GM03348 (cell line): ENCODE measurements around the gene CACNG6.
"Not testable (repeated sequence)": the region's sequence is repeated elsewhere in the genome, so short reads cannot be mapped to it uniquely, and the experiment has no call there.

Source experiments
- DNase-seq: peaks from one replicate; pipeline ENCODE4 v3.0.0; 2012; ENCODE audit warnings: low spot score

CACNG6 gene

DNA sequence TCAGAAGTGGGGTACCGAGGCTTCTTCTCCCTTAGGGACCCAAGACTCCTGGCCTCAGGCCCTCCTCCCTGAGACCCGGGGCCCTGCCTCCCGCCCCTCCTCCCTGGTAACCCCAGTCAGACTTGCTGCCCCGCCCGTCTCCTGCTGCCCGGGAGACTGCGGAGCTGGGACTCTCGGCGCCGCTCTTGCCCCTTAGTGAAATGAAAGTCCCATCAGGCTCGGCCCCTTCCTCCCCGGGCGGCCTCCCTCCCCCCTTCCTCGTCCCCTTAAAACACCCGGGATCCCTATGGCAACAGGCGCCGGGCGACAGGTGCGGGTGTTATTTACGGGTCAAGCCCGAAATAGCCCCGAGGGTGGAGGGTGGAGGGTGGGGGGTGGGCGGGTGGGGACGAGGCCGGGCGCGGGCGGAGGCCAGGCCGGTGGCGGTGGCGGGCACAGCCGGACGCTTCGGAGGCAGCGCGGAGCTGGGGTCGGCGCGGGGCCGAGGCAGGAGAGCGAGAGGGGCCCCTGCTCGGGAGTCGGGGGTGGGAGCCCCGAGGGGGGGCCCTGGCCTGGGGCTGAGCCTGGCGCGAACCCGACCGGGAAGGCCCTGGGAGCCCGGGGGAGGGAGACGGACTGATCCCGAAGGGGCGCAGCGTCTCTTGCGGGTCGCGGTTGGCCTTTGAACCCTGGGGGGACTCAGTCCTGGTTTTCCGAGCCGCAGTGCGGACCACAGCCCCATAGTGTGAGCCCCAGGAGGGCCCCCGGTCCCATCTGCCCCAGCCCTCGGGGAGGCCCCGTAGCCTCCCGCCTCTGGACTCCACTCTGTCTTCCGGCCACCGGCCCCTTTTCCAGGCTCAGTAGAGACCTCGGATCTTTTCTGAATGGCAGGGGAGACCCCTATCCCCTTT lies at the start of gene CACNG6:
Gene CACNG6 (plus strand): TSS at position 414 of the 890 bp plus-strand sequence. CDS start 1,241 bp downstream, outside the sequence.
- peak; percentile 48 for DNase-seq

GRCh38 chr19:53942001-53942786 lies 49.2 kb upstream of the CACNG6 start:
- no peak for DNase-seq

GRCh38 chr19:53944416-53944815 lies 47.0 kb upstream of the CACNG6 start:
- no peak for DNase-seq

DNA sequence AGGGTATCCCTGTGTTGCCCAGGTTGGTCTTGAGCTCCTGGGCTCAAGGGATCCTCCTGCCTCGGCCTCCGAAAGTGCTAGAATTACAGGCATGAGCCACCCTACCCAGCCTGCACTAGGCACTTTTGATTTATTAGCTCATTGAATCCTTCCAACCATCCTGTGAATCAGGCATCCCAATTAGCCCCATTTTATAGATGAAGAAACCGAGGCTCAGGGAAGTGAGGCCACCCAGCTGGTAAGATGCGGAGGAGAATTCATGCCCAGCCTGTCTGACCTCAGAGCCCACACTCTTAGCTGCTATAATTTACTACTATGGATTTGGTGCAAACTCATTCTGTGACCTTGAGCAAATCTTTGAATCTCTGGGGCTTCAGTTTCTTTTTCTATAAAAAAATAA lies 46.5 kb upstream of the CACNG6 start:
- DNase-seq = no peak

DNA sequence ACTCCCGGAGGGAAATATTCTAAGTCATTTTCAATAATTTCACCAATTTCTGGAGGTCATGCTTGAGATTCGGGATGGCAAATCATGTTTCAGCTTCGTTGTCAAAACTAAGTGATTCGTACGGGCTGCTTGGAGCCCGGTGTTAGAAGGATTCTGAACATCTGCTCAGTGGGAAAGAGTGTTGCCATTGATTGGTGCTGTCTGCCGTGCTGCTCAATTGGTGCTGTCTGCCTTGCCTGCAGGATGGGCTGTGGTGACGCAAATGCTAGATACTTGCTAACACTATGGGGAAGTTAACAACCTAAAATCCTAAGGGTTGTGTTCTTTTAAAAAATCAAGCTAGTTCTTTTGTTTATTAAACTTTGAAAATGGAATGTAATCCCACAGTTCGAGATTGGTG lies 46.0 kb upstream of the CACNG6 start:
- DNase-seq = no peak

GRCh38 chr19:53945998-53946397 lies 45.4 kb upstream of the CACNG6 start:
- no peak for DNase-seq

- DNase-seq = no peak
Observed at GRCh38 chr19:53947624-53948023, 43.8 kb upstream of the CACNG6 start.

- DNase-seq = not testable (repeated sequence)
Observed at GRCh38 chr19:53948611-53949010, 42.8 kb upstream of the CACNG6 start.

- DNase-seq = no peak
Observed at GRCh38 chr19:53951436-53951835, 40.0 kb upstream of the CACNG6 start.

GRCh38 chr19:53951947-53952346 lies 39.5 kb upstream of the CACNG6 start:
- no peak for DNase-seq

- DNase-seq = no peak
Observed at GRCh38 chr19:53953383-53953782, 38.1 kb upstream of the CACNG6 start.

GRCh38 chr19:53957448-53958167 lies 33.8 kb upstream of the CACNG6 start:
- DNase-seq = no peak

GRCh38 chr19:53958168-53958571 lies 33.3 kb upstream of the CACNG6 start:
- DNase-seq = no peak

- no peak for DNase-seq
Observed at GRCh38 chr19:53958823-53959757, 32.3 kb upstream of the CACNG6 start.

DNA sequence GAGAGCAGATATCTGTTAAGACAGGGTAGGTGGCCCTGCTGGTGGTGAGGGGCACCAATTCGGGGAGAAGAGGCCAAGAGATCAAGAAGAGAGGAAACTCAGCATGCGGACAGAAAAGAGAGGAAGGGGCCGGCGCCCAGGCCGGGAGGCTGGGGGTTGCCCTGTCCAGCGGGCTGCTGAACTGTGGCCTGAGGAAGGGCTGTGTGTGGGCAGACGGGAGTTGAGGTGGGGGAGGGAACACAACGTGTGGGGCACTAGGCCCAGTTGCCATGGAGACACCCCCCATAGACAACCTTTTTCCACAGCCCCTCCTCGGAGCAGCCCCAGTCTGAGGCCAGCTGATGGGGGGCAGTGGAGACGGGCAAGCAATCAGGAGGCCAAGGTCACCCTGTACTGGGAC lies 31.2 kb upstream of the CACNG6 start:
- no peak for DNase-seq

DNA sequence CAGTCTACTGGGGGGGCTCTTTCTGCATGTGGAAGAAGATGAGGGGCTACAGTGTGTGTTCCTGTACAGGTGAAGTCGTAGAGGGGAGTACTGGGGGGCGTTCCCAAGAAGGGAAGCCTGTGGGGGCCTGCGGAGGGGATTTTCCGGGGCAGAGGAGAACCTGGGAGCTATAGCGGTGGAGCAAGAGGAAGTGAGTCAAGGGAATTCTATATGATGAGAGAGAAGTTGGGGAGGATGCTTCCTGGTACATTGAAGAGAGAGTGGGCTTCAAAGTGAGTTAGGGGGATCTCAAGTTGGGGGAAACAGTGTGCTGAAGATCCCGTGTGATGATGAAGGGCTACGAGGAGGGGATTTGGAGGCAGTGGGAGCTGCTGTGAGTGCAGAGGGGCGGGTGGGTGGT lies 30.6 kb upstream of the CACNG6 start:
- DNase-seq = no peak

- no peak for DNase-seq
Observed at GRCh38 chr19:53961523-53962356, 29.7 kb upstream of the CACNG6 start.

GRCh38 chr19:53962887-53963431 lies 28.5 kb upstream of the CACNG6 start, which contains the start of gene CACNG8:
CACNG8 (plus strand) TSS chr19:53962937.
- DNase-seq = peak; percentile 44

DNA sequence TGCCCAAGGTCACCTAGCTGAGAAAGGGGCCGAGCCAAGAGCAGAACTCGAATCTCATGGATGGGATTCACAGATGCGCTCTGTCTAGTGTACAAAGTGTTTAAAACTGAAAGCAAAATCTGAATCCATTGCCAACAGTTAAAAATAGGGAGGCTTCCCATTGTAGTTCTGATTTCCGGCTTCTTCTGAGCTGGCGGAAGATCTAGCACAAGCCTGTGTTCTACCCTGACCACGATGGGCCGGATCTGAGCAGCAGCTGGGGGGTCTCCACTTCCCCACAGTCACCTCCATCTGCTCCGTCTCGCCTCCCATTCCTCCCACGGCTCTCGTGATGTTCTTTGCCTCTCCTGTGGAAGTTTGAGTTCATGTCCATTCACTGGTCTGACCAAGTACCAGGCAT lies 26.3 kb upstream of the CACNG6 start:
- no peak for DNase-seq

DNA sequence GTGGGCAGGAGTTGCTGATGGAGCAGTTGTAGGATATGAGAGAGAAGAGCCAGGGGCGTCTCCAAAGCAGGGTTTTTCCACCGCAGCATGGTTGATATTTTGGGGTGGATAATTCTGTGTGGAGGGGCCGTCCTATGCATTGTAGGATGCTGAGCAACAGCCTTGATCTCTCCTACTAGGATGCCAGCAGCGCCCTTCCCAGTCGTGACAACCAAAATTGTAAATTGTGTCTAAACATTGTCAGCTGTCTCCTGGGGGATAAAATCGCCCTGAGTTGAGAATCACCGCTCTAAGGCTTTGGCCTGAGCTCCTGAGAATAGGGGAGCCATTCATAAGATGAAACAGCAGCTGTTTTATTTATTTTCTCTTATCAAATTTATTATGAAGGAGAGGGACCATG lies 24.5 kb upstream of the CACNG6 start:
- no peak for DNase-seq
